ENCODE measurements around the gene EYA2. TPM values are rescaled to one million over a fixed set of nuclear protein-coding genes. Genes with fewer than 3 reads are reported as not detected.

The EYA2 gene
- total and polyA plus RNA-seq, 2 donors from 2014 or later = 2.6 to 7.9 TPM

GRCh38 chr20:46890682-46891081 is 4.0 kb upstream of the EYA2 start:
- FAIRE-seq = no peak
- no peak overlapping the region for H3K9ac ChIP-seq (ENCODE audit: low read length in 3 of 3)
- no peak overlapping the region for H3K27ac ChIP-seq (ENCODE audit: low read depth in 2 of 2, low read length in 2 of 2)
- no peak for TF ChIP-seq CTCF (IDR thresholded peaks at IDR 0.05; ENCODE audit: borderline replicate concordance, extremely low read depth, insufficient read depth)
- no peaks in the 10 kb centered on the region for H3K9me3 ChIP-seq (ENCODE audit: control insufficient read depth in 2 of 3, insufficient read depth in 1 of 3, low read length in 3 of 3)
- H3K27me3 ChIP-seq (ENCODE audit: control insufficient read depth, insufficient read depth, low read length) = peaks cover 3% of the 10 kb centered on the region
- no peaks in the 10 kb centered on the region for H3K36me3 ChIP-seq (ENCODE audit: control insufficient read depth in 2 of 3, insufficient read depth in 3 of 3, low read length in 3 of 3)
- DNase-seq = no peak
- H3K4me3 ChIP-seq (ENCODE audit: low read length in 3 of 3) = no peak overlapping the region
- intact Hi-C loops (cut with DNase I) = no loop called here
- no peaks in the 10 kb centered on the region for H3K4me1 ChIP-seq (ENCODE audit: control insufficient read depth in 2 of 3, insufficient read depth in 2 of 3, low read depth in 1 of 3, low read length in 3 of 3)

DNA sequence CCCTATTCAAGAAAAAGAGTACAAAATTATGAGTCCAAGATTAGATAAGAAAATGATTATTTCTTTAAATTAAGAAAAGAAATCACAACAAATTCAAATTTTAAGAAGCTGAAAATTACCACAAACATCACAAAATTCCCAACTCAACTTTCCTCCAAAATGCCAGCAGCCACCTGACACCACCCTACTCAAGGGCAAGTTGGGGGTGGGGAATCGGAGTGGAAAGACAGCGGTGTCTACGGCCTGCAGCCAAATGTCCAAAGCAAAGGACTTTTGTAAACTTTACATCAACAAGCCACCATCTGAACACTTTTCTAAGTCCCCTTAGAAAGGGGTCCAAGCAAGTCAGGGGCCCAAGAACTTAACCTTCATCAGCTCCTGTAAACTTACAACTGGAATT is 1.6 kb upstream of the EYA2 start:
- H3K27me3 ChIP-seq (ENCODE audit: control insufficient read depth, insufficient read depth, low read length) = peaks cover 26% of the 10 kb centered on the region
- no peak for TF ChIP-seq CTCF (IDR thresholded peaks at IDR 0.05; ENCODE audit: borderline replicate concordance, extremely low read depth, insufficient read depth)
- H3K36me3 ChIP-seq (ENCODE audit: control insufficient read depth in 2 of 3, insufficient read depth in 3 of 3, low read length in 3 of 3) = no peaks in the 10 kb centered on the region
- H3K9me3 ChIP-seq (ENCODE audit: control insufficient read depth in 2 of 3, insufficient read depth in 1 of 3, low read length in 3 of 3) = no peaks in the 10 kb centered on the region
- no peak overlapping the region for H3K4me3 ChIP-seq (ENCODE audit: low read length in 3 of 3)
- intact Hi-C loops (cut with DNase I) = no loop called here
- peaks cover 0 to 2% (median 0%) of the 10 kb centered on the region in 3 donors for H3K4me1 ChIP-seq (ENCODE audit: control insufficient read depth in 2 of 3, insufficient read depth in 2 of 3, low read depth in 1 of 3, low read length in 3 of 3)
- FAIRE-seq (no peak), DNase-seq (no peak)
- H3K27ac ChIP-seq (ENCODE audit: low read depth in 2 of 2, low read length in 2 of 2) = no peak overlapping the region
- H3K9ac ChIP-seq (ENCODE audit: low read length in 3 of 3) = no peak overlapping the region

DNA sequence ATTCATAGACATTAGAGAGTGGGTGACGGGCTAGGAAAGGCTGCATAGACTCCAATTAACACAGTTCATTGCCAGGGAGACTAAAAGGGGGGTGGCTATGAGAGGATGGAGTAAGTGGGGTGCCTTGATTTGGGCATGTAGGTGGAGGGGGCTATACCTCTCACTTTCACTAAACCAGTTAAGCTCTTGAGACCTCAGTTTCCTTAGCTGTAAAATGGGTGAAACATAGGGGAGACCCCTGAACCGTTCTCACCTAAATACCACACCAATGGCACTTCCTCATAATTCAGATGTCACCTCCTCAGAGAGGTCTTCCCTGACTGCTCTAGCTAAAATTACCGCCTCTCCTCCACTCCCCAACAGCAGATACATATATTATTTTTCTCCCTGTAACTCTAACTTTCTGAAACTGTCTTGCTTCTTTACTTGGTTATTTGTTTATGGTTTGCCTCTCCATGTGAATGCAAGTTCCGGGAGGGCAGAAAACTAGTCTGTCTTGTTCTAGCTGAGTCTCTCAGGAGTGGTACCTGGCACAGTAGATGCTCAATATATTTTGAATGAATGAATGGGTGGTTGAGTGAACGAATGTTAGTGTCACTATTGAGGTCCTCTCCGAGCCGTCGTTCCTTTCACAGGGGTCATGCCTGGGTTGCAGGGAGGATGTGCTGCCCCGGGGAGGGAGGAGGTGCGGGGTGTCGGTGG is 615 bp upstream of the EYA2 start:
- Histone ChIP-seq H3K4me3 (ENCODE audit: low read length in 3 of 3) (peak overlapping the region in 1 of 3 donors; percentile 40), H3K4me1 (ENCODE audit: control insufficient read depth in 2 of 3, insufficient read depth in 2 of 3, low read depth in 1 of 3, low read length in 3 of 3) (peaks cover 0 to 2% (median 0%) of the 10 kb centered on the region in 3 donors), H3K27ac (ENCODE audit: low read depth in 2 of 2, low read length in 2 of 2) (no peak overlapping the region), H3K27me3 (ENCODE audit: control insufficient read depth, insufficient read depth, low read length) (peaks cover 35% of the 10 kb centered on the region), H3K9ac (ENCODE audit: low read length in 3 of 3) (no peak overlapping the region), H3K36me3 (ENCODE audit: control insufficient read depth in 2 of 3, insufficient read depth in 3 of 3, low read length in 3 of 3) (no peaks in the 10 kb centered on the region), H3K9me3 (ENCODE audit: control insufficient read depth in 2 of 3, insufficient read depth in 1 of 3, low read length in 3 of 3) (no peaks in the 10 kb centered on the region)
- FAIRE-seq (no peak), DNase-seq (peak in 1 of 5 donors; percentile 21)
- intact Hi-C loops (cut with DNase I) = no loop called here
- TF ChIP-seq CTCF (IDR thresholded peaks at IDR 0.05; ENCODE audit: borderline replicate concordance, extremely low read depth, insufficient read depth) = no peak

Data from kidney (tissue), 14 donors.